ENCODE measurements around the gene IZUMO4.

- no peak for TF ChIP-seq BHLHE40 (IDR thresholded peaks at IDR 0.05; ENCODE audit: borderline replicate concordance)
- TF ChIP-seq PKNOX1 (IDR thresholded peaks at IDR 0.05): no peak
- TF ChIP-seq SP1 (IDR thresholded peaks at IDR 0.05): no peak
- no peak for TF ChIP-seq LEF1 (IDR thresholded peaks at IDR 0.05; ENCODE audit: borderline replicate concordance)
- TF ChIP-seq CTBP1 (IDR thresholded peaks at IDR 0.05; ENCODE audit: borderline replicate concordance): no peak
- no peak for TF ChIP-seq SUZ12 (IDR thresholded peaks at IDR 0.05)
- no peak for TF ChIP-seq ARNT (IDR thresholded peaks at IDR 0.05)
- no peak for TF ChIP-seq TARDBP (IDR thresholded peaks at IDR 0.05)
Measured at GRCh38 chr19:2084993-2085720, 11.6 kb upstream of the IZUMO4 start.
